Measurements from ENCODE around the gene BAIAP2L2.
A peak's percentile ranks its signal among the peaks of the same experiment; 100 is the strongest.
"Not testable (repeated sequence)": the region's sequence is repeated elsewhere in the genome, so short reads cannot be mapped to it uniquely, and the experiment has no call there.

Gene BAIAP2L2

GRCh38 chr22:38129021-38129420 is 18.5 kb upstream of the BAIAP2L2 start:
- DNase-seq (ENCODE audit: extremely low read depth in 1 of 2, low read depth in 1 of 2): no peak

GRCh38 chr22:38127869-38128268 is 17.4 kb upstream of the BAIAP2L2 start:
- no peak for DNase-seq (ENCODE audit: extremely low read depth in 1 of 2, low read depth in 1 of 2)

GRCh38 chr22:38126928-38127668 is 16.6 kb upstream of the BAIAP2L2 start:
- DNase-seq (ENCODE audit: extremely low read depth in 1 of 2, low read depth in 1 of 2): no peak

- no peak for DNase-seq (ENCODE audit: extremely low read depth in 1 of 2, low read depth in 1 of 2)
These were observed 15.3 kb upstream of the BAIAP2L2 start for GRCh38 chr22:38125751-38126201.

- no peak for DNase-seq (ENCODE audit: extremely low read depth in 1 of 2, low read depth in 1 of 2)
These were observed 14.6 kb upstream of the BAIAP2L2 start for GRCh38 chr22:38125038-38125610.

- DNase-seq (ENCODE audit: extremely low read depth in 1 of 2, low read depth in 1 of 2): no peak
These were observed 13.9 kb upstream of the BAIAP2L2 start for GRCh38 chr22:38124236-38124974.

- no peak for DNase-seq (ENCODE audit: extremely low read depth in 1 of 2, low read depth in 1 of 2)
These were observed 12.1 kb upstream of the BAIAP2L2 start for GRCh38 chr22:38122616-38123015.

GRCh38 chr22:38120359-38121110 is 10.1 kb upstream of the BAIAP2L2 start:
- DNase-seq (ENCODE audit: extremely low read depth in 1 of 2, low read depth in 1 of 2): no peak

- not testable (repeated sequence) for DNase-seq (ENCODE audit: extremely low read depth in 1 of 2, low read depth in 1 of 2)
These were observed 8.3 kb upstream of the BAIAP2L2 start for GRCh38 chr22:38118747-38119146.

GRCh38 chr22:38118182-38118581 is 7.7 kb upstream of the BAIAP2L2 start:
- DNase-seq (ENCODE audit: extremely low read depth in 1 of 2, low read depth in 1 of 2): no peak

GRCh38 chr22:38117556-38117955 is 7.1 kb upstream of the BAIAP2L2 start:
- DNase-seq (ENCODE audit: extremely low read depth in 1 of 2, low read depth in 1 of 2): not testable (repeated sequence)

- no peak for DNase-seq (ENCODE audit: extremely low read depth in 1 of 2, low read depth in 1 of 2)
These were observed 5.1 kb upstream of the BAIAP2L2 start for GRCh38 chr22:38115423-38116205.

- DNase-seq (ENCODE audit: extremely low read depth in 1 of 2, low read depth in 1 of 2): peak; percentile 44 to 58
These were observed 4.3 kb upstream of the BAIAP2L2 start for GRCh38 chr22:38114484-38115398.

GRCh38 chr22:38112381-38112780 is 1.9 kb upstream of the BAIAP2L2 start:
- DNase-seq (ENCODE audit: extremely low read depth in 1 of 2, low read depth in 1 of 2): no peak

- no peak for DNase-seq (ENCODE audit: extremely low read depth in 1 of 2, low read depth in 1 of 2)
These were observed 1.5 kb upstream of the BAIAP2L2 start for GRCh38 chr22:38111925-38112355.

- no peak for DNase-seq (ENCODE audit: extremely low read depth in 1 of 2, low read depth in 1 of 2)
These were observed 674 bp upstream of the BAIAP2L2 start for GRCh38 chr22:38110863-38111852.

- no peak for DNase-seq (ENCODE audit: extremely low read depth in 1 of 2, low read depth in 1 of 2)
These were observed 998 bp downstream of the BAIAP2L2 start for GRCh38 chr22:38109371-38110001.

Measured in activated CD8-positive, alpha-beta memory T cell treated with anti-CD3 and anti-CD28 coated beads for 1 hour (primary cell).